ENCODE measurements around the gene METTL18.
"Not testable (repeated sequence)": the region's sequence is repeated elsewhere in the genome, so short reads cannot be mapped to it uniquely, and the experiment has no call there.

Gene METTL18

GRCh38 chr1:169794530-169795416, at the start of gene METTL18:
Gene METTL18 (minus strand): TSS chr1:169794907. CDS start chr1:169793695, 1,212 bp downstream.
- DNase-seq = peak; percentile 92 to 94

- DNase-seq = no peak
Observed at GRCh38 chr1:169838942-169839341, 44.2 kb upstream of the METTL18 start.

GRCh38 chr1:169836198-169836597, 41.5 kb upstream of the METTL18 start:
- DNase-seq = no peak

- DNase-seq = no peak
Observed at GRCh38 chr1:169835647-169836046, 40.9 kb upstream of the METTL18 start.

GRCh38 chr1:169834869-169835268, 40.2 kb upstream of the METTL18 start:
- DNase-seq = no peak

GRCh38 chr1:169833179-169833901, 38.6 kb upstream of the METTL18 start:
- DNase-seq = no peak

- no peak for DNase-seq
Observed at GRCh38 chr1:169829671-169830070, 35.0 kb upstream of the METTL18 start.

- DNase-seq = no peak
Observed at GRCh38 chr1:169824153-169824552, 29.4 kb upstream of the METTL18 start.

GRCh38 chr1:169821500-169821899, 26.8 kb upstream of the METTL18 start:
- DNase-seq = no peak

GRCh38 chr1:169816617-169817016, 21.9 kb upstream of the METTL18 start:
- DNase-seq = no peak

- no peak for DNase-seq
Observed at GRCh38 chr1:169814265-169814664, 19.6 kb upstream of the METTL18 start.

GRCh38 chr1:169812131-169812530, 17.4 kb upstream of the METTL18 start:
- DNase-seq = no peak

GRCh38 chr1:169811418-169812035, 16.8 kb upstream of the METTL18 start:
- not testable (repeated sequence) for DNase-seq

GRCh38 chr1:169809370-169810095, 14.8 kb upstream of the METTL18 start:
- DNase-seq = peak in 1 of 2 donors; percentile 54

GRCh38 chr1:169804941-169805340, 10.2 kb upstream of the METTL18 start:
- no peak for DNase-seq

- no peak for DNase-seq
Observed at GRCh38 chr1:169802888-169803287, 8.2 kb upstream of the METTL18 start.

- DNase-seq = no peak
Observed at GRCh38 chr1:169797281-169797680, 2.6 kb upstream of the METTL18 start.

GRCh38 chr1:169796274-169796810, 1.6 kb upstream of the METTL18 start:
- DNase-seq = no peak

GRCh38 chr1:169795687-169796086, 980 bp upstream of the METTL18 start:
- DNase-seq = peak in 1 of 2 donors; percentile 11

- no peak for DNase-seq
Observed at GRCh38 chr1:169793730-169794129, 977 bp downstream of the METTL18 start.

- DNase-seq = no peak
Observed at GRCh38 chr1:169788402-169788801, 6.3 kb downstream of the METTL18 start.

- DNase-seq = no peak
Observed at GRCh38 chr1:169786974-169787373, 7.7 kb downstream of the METTL18 start.

- no peak for DNase-seq
Observed at GRCh38 chr1:169785267-169785666, 9.4 kb downstream of the METTL18 start.
